Lower lobe of right lung (tissue), 2 donors: ENCODE results near the gene PALS2. TPM values are rescaled to one million over a fixed set of nuclear protein-coding genes. Genes with fewer than 3 reads are reported as not detected.

Source experiments
- ATAC-seq, 2 donors: fragments of 200-7000 bp; cut with Tn5 transposase; one replicate each; pipeline ENCODE4 v1.9.1; 2020 to 2022; ENCODE audit warnings: mild to moderate bottlenecking in 2 of 2, moderate library complexity in 2 of 2
- DNase-seq: peaks from one replicate; pipeline ENCODE4 v3.0.0-alpha.2; 2020
- H3K27ac ChIP-seq: fragments of 200-600 bp; one replicate; pipeline ENCODE4 v1.8.0; 2022
- H3K27me3 ChIP-seq: fragments of 200-600 bp; one replicate; pipeline ENCODE4 v1.8.0; 2022; ENCODE audit warnings: low read depth
- H3K36me3 ChIP-seq: fragments of 200-600 bp; one replicate; pipeline ENCODE4 v1.8.0; 2022; ENCODE audit warnings: mild to moderate bottlenecking
- H3K4me1 ChIP-seq: fragments of 200-600 bp; one replicate; pipeline ENCODE4 v1.8.0; 2022
- H3K4me3 ChIP-seq: fragments of 200-600 bp; one replicate; pipeline ENCODE4 v1.8.0; 2022; ENCODE audit warnings: mild to moderate bottlenecking
- H3K9me3 ChIP-seq: fragments of 200-600 bp; one replicate; pipeline ENCODE4 v1.8.0; 2022
- intact Hi-C: fragments of 100-400 bp; cut with DNase I; formaldehyde crosslinking; loops from one replicate; pipeline ENCODE4 v1.11.0; 2022
- total RNA-seq: library from RNA; stranded (reverse); fragmentation: NEBNext Ultra II Directional; extraction: Animal tissue kit (Norgen Biotek cat#: 25700); gene quantifications from one replicate; pipeline ENCODE4 v1.2.1, GENCODE V29; 2021
- TF ChIP-seq, protein P1 (sequence below): fragments of 200-600 bp; IDR thresholded peaks from one replicate; pipeline ENCODE4 v1.8.0; 2022; ENCODE audit warnings: antibody characterized with exemption, mild to moderate bottlenecking
- donor health status: DM: no; HTN: yes; CAD: no; lungs with severe emphysema.

PALS2 gene
- total RNA-seq, 1 donor from 2014 or later: 9.8 TPM

DNA sequence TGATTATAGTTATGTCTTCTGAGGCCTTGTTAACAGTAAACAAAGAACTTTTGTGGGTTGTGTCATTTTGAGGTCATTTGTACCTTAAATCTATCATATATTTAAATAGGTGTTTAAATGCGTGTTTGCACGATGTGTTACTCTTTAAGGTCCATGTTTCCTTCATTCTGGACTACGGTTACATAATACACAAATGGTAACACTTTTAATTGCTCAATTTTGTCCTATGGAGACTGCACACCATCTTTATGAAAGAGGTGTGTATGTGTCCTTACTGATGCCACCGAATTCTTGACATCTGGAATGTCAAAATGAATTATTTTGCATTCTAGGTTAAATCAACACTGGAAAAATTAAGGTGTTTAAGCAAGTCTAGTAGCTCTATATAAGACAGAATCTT is 1.7 kb downstream of the PALS2 start:
- peaks cover 15% of the 10 kb centered on the region for H3K4me1 ChIP-seq
- peak overlapping the region; percentile 76 for H3K4me3 ChIP-seq
- H3K27ac ChIP-seq: no peak overlapping the region
- ATAC-seq (no peak), DNase-seq (no peak)
- TF ChIP-seq, protein P1, sequence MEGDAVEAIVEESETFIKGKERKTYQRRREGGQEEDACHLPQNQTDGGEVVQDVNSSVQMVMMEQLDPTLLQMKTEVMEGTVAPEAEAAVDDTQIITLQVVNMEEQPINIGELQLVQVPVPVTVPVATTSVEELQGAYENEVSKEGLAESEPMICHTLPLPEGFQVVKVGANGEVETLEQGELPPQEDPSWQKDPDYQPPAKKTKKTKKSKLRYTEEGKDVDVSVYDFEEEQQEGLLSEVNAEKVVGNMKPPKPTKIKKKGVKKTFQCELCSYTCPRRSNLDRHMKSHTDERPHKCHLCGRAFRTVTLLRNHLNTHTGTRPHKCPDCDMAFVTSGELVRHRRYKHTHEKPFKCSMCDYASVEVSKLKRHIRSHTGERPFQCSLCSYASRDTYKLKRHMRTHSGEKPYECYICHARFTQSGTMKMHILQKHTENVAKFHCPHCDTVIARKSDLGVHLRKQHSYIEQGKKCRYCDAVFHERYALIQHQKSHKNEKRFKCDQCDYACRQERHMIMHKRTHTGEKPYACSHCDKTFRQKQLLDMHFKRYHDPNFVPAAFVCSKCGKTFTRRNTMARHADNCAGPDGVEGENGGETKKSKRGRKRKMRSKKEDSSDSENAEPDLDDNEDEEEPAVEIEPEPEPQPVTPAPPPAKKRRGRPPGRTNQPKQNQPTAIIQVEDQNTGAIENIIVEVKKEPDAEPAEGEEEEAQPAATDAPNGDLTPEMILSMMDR: no peak
- intact Hi-C loops: no loop called here
- H3K9me3 ChIP-seq: no peaks in the 10 kb centered on the region
- H3K27me3 ChIP-seq: peaks cover 4% of the 10 kb centered on the region
- no peaks in the 10 kb centered on the region for H3K36me3 ChIP-seq

DNA sequence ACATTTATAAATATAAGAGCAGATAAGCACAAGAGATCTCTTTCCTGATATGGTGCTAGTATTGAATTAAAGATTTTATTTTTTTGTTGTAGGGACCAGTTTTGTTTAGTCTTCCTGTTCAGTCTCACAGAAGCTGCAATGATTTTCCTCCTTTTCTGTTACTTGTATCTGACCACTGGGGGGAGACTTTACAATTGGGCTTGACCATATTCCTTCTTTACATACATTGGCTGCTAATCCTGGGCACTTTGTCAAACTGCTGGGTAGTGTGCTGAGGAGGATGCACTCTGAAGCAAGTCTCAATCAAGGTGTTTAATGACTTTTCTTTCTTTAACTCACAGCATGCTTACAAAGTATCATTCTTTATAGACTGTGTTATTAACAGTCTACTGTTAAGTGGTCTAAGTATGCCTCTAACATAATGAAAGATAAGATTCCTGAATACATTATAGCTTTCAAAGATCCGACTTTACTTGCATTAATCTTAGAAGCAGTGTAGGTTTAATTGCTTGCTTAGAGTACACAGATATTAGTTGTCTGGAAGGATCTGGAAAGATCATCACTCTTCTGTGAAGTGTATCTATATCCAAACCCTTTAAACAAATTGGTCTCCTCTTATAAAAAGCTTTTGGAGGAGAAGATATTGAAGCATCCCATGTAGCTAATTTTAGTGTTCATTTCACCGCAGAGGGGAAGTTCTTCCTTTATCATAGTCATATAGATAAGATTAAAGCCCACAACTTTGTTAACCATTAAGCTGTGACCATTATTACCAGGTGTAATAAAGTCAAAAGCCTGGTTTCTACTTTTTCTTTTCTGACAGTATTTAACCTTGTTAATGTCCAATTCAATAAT is 3.1 kb downstream of the PALS2 start:
- no peak for ATAC-seq
- Histone ChIP-seq H3K4me1 (peaks cover 15% of the 10 kb centered on the region), H3K27me3 (peaks cover 4% of the 10 kb centered on the region), H3K36me3 (no peaks in the 10 kb centered on the region), H3K27ac (no peak overlapping the region), H3K4me3 (no peak overlapping the region), H3K9me3 (no peaks in the 10 kb centered on the region)
- no peak for DNase-seq
- TF ChIP-seq, protein P1: peak; percentile 61
- intact Hi-C loops: no loop called here

DNA sequence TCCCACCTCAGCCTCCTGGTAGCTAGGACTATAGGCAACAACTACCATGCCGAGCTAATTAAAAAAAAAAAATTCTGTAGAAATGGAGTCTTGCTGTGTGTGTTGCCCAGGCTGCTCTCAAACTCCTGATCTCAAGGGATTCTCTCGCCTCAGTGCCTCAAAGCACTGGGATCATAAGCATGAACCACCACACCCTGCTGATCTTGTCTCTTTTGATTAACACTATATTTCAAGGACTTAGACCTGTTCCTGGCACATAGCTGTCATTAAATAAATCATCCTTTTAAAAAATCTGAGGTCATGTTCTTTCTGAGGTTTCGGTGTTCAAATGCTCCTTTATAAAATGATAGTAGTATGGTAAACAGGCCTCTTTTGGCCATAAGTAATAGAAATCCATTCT is 4.8 kb downstream of the PALS2 start:
- peaks cover 4% of the 10 kb centered on the region for H3K27me3 ChIP-seq
- no peaks in the 10 kb centered on the region for H3K36me3 ChIP-seq
- TF ChIP-seq, protein P1: no peak
- no peak overlapping the region for H3K4me3 ChIP-seq
- no peak overlapping the region for H3K27ac ChIP-seq
- H3K4me1 ChIP-seq: peaks cover 10% of the 10 kb centered on the region
- ATAC-seq (no peak), DNase-seq (no peak)
- H3K9me3 ChIP-seq: no peaks in the 10 kb centered on the region
- intact Hi-C loops: no loop called here

DNA sequence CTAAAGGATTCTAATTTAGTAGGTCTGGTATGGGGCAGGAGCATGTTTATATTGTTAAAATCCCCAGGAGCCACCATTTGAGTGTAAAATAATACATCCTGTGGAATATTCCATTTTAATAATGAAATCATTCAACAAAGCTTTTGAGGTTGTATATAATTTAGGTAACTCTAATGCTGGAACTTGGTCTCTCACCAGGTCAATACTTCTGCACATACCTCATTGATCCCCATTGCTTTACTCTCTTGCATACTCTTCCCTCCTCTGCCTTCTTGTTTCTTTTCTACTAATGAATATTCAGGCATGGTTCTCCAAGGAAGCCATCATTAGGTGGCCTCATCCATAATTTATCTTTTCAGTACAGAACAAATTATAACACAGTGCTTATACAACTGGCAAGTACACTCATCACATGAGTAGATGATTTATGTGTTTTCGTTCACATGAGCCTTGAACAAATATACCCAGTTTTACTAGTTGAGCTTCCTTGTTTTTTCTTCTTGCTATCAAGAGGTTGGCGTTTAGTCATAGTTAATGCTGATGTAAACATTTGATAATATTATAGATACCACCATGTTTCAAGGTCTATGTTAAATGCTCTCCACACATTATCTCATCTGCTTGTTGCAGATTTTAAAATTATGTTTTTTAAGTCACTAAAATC is 7.2 kb downstream of the PALS2 start:
- intact Hi-C loops: no loop called here
- ATAC-seq: no peak

DNA sequence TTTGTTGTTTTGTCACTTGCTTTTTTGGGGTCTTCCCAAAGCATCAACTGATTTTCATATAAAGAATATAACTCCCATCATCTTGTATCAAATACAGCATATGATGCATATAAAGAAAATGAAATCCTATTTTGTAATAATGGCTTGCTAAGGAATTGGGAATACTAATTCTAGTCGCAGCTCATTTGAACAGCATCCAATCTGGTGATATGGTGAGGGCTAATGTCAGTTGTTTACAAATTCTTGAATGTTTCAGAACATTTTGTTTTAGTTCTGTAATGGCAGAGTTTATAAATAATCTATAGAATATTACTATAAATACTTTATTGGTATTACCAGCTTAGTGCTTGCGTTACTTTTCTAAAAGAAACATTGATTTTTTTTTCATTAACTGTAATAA is 8.9 kb downstream of the PALS2 start:
- Histone ChIP-seq H3K36me3 (no peaks in the 10 kb centered on the region), H3K27ac (no peak overlapping the region), H3K4me3 (no peak overlapping the region), H3K4me1 (no peaks in the 10 kb centered on the region), H3K9me3 (no peaks in the 10 kb centered on the region), H3K27me3 (no peaks in the 10 kb centered on the region)
- no peak for DNase-seq
- intact Hi-C loops: no loop called here
- TF ChIP-seq, protein P1: no peak
- ATAC-seq: no peak

More for the DNA sequence above, 7.2 kb downstream of the PALS2 start:
- H3K4me3 ChIP-seq: no peak overlapping the region
- no peaks in the 10 kb centered on the region for H3K9me3 ChIP-seq
- no peaks in the 10 kb centered on the region for H3K27me3 ChIP-seq
- H3K27ac ChIP-seq: no peak overlapping the region
- TF ChIP-seq, protein P1: no peak
- no peaks in the 10 kb centered on the region for H3K36me3 ChIP-seq
- H3K4me1 ChIP-seq: no peaks in the 10 kb centered on the region
- DNase-seq: no peak
